ENCODE data around the gene PPP1R12C. TPM values are rescaled to one million over a fixed set of nuclear protein-coding genes. Genes with fewer than 3 reads are reported as not detected.

The PPP1R12C gene
- total RNA-seq, 4 donors from 2014 or later: 40.0 to 110 (median 76.1) TPM

DNA sequence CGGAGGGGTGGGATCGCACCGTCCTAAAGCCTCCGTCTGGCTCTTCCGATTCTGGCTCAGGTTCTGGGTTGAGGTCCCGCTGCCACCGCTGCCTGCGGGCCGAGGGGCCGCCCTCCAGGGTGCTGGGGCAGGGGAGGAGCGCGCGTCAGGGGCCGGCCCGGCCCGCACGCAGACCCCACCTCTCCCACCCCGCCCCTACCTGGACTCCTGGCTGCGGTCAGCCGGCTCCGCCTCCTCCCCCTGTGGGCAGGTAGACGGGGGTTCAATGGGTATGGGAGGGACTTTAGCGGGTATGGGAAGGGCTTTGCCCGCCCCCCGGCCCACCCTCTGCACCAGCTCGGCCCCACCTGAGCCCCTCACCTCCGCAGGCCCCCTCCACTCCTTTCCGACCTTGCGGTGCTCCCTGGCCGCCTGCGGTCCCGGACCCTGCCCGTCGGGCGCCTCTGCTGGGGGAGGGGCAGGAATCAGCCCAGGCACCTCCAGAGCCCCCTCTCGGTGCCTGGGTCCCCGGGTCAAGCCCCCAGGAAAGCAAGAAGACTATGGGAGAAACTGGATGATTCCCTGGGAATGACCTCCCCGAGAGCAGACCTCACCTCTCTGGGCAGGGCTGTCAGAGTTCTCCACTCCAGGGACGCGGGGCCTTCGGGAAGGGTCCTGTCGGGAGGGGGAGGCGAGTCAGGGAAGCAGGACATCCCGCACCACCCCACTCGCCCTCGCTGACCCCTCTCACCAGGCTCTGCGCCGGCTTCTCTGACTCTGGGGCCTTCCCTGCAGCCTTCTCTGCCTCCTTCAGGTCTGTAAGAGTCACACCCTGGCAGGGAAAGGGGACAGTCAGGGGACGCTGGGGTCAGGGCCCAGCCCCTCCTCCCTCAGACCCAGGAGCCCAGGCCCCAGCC, 24.8 kb downstream of the PPP1R12C start:
- TF ChIP-seq POLR2A (IDR thresholded peaks at IDR 0.05): no peak
- TF ChIP-seq, protein P1, sequence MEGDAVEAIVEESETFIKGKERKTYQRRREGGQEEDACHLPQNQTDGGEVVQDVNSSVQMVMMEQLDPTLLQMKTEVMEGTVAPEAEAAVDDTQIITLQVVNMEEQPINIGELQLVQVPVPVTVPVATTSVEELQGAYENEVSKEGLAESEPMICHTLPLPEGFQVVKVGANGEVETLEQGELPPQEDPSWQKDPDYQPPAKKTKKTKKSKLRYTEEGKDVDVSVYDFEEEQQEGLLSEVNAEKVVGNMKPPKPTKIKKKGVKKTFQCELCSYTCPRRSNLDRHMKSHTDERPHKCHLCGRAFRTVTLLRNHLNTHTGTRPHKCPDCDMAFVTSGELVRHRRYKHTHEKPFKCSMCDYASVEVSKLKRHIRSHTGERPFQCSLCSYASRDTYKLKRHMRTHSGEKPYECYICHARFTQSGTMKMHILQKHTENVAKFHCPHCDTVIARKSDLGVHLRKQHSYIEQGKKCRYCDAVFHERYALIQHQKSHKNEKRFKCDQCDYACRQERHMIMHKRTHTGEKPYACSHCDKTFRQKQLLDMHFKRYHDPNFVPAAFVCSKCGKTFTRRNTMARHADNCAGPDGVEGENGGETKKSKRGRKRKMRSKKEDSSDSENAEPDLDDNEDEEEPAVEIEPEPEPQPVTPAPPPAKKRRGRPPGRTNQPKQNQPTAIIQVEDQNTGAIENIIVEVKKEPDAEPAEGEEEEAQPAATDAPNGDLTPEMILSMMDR (IDR thresholded peaks at IDR 0.05): no peak
- no peak overlapping the region for H3K4me3 ChIP-seq (replicated peaks in 1 of 3)
- no peaks in the 10 kb centered on the region for H3K9me3 ChIP-seq
- intact Hi-C loops (cut with DNase I): no loop called here
- peaks cover 0 to 7% of the 10 kb centered on the region in 2 donors for H3K4me1 ChIP-seq
- no peak for DNase-seq
- peaks cover 27 to 28% of the 10 kb centered on the region in 2 donors for H3K36me3 ChIP-seq
- H3K27ac ChIP-seq: no peak overlapping the region
- H3K27me3 ChIP-seq: no peaks in the 10 kb centered on the region
- WGBS, 2 donors: 86 to 90% methylated on average over 20 to 25 of the region's 49 CpGs

DNA sequence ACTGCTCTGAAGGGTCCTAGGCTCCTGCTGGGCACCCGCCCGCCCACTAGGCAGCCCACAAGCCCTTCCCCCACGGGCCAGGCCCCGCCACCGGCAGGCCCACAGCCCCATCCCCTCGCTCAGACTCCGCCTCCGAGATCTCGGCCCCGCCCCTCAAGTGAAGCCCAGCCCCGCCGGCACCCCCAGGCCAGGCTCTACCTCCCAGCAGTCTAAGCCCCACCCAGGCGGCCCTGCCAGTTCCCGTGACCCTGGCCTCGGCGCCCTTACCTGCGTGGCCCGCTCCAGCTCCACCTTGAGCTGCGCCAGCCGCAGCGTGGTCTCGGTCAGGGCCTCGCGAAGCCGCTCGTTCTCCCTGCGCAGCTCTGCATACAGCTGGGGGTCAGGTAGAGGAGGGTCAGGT, 25.5 kb downstream of the PPP1R12C start:
- intact Hi-C loops (cut with DNase I): no loop called here

DNA sequence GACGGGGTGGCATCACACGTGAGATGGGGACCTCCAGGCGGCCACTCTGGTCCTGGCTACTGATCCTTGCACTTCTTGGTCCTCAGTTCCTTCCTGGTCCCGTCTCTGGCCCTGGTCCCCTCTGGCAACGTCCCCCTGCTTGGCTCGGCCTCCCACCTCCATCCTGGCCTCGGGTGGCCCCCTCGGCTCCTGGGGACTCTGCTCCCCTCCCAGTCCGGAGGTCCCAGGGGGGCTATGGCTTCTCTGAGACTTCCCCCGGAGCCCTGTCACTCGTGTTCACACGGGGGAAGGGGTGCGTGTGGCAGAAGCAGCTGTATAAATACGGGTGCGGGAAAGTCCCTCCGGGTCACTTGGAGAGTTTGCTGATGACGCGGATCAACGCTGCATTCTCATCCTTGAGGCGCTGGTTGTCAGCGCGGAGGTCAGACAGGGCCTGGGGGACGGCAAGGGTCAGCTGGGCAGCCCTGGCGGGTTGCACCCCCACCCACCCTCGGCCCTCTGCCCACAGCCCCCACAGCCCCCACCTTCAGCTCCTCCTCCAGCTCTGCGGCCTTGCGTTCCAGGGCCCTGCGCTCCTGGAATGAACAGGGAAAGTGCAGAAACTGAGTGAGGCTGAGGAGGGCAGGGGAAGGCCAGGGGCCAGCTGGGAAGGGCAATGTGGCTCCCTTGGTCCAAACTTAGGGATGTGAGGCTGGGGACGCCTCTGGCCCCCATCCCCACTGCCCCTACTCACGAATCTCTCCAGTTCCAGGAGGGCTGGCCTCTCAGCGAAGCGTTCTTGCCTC, 26.1 kb downstream of the PPP1R12C start:
- DNase-seq: no peak
- no peaks in the 10 kb centered on the region for H3K9me3 ChIP-seq
- H3K27ac ChIP-seq: no peak overlapping the region
- no peaks in the 10 kb centered on the region for H3K27me3 ChIP-seq
- H3K4me1 ChIP-seq: peaks cover 0 to 13% of the 10 kb centered on the region in 2 donors
- TF ChIP-seq POLR2A (IDR thresholded peaks at IDR 0.05): no peak
- TF ChIP-seq, protein P1 (IDR thresholded peaks at IDR 0.05): no peak
- H3K4me3 ChIP-seq (replicated peaks in 1 of 3): no peak overlapping the region
- intact Hi-C loops (cut with DNase I): no loop called here
- 88 to 94% methylated on average over 25 to 27 of the region's 32 CpGs for WGBS, 2 donors
- H3K36me3 ChIP-seq: peaks cover 27 to 28% of the 10 kb centered on the region in 2 donors

More for the DNA sequence above, 25.5 kb downstream of the PPP1R12C start:
- 85 to 91% methylated on average over 15 to 24 of the region's 27 CpGs for WGBS, 2 donors
- H3K27me3 ChIP-seq: no peaks in the 10 kb centered on the region
- no peaks in the 10 kb centered on the region for H3K9me3 ChIP-seq
- H3K4me1 ChIP-seq: peaks cover 0 to 9% of the 10 kb centered on the region in 2 donors
- H3K27ac ChIP-seq: no peak overlapping the region
- DNase-seq: no peak
- no peak overlapping the region for H3K4me3 ChIP-seq (replicated peaks in 1 of 3)
- TF ChIP-seq POLR2A (IDR thresholded peaks at IDR 0.05): no peak
- TF ChIP-seq, protein P1 (IDR thresholded peaks at IDR 0.05): no peak
- H3K36me3 ChIP-seq: peaks cover 27 to 28% of the 10 kb centered on the region in 2 donors

DNA sequence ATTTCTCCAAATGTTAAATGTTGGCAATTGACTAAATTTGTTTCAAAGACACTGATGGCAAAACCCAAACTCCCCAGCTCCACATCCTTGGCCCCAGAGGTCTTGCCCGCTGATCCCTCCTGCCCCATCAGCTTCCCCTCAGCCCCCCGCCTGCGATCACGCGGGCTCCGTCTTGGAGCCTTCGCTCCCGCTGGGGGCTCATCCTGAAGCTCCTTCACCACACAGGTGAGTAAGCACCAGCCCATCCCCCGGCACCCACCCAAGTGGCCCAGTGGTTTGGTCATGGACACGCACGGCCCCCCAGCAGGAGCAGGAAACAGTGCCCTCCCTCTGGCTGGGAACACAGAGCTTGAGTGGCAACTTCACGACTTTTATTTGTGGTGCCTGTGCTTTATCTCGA, 26.9 kb downstream of the PPP1R12C start:
- H3K36me3 ChIP-seq: peaks cover 27 to 28% of the 10 kb centered on the region in 2 donors
- H3K27ac ChIP-seq: no peak overlapping the region

More for the DNA sequence above, 26.9 kb downstream of the PPP1R12C start:
- intact Hi-C loops (cut with DNase I): no loop called here
- H3K4me1 ChIP-seq: peaks cover 0 to 13% of the 10 kb centered on the region in 2 donors
- H3K9me3 ChIP-seq: no peaks in the 10 kb centered on the region
- H3K27me3 ChIP-seq: no peaks in the 10 kb centered on the region
- no peak for TF ChIP-seq POLR2A (IDR thresholded peaks at IDR 0.05)
- TF ChIP-seq, protein P1 (IDR thresholded peaks at IDR 0.05): no peak
- DNase-seq: no peak
- no peak overlapping the region for H3K4me3 ChIP-seq (replicated peaks in 1 of 3)
- WGBS, 2 donors: 92 to 93% methylated on average over 13 of the region's 13 CpGs
